Measurements from ENCODE around the gene USP6NL. TPM values are rescaled to one million over a fixed set of nuclear protein-coding genes. Genes with fewer than 3 reads are reported as not detected.

The USP6NL gene
- total and polyA plus RNA-seq, 10 of the 15 experiments (the other 5 are each of a cell fraction or from before 2014, with no cell fraction given), result 4.0 to 27.7 (median 18.2) TPM

DNA sequence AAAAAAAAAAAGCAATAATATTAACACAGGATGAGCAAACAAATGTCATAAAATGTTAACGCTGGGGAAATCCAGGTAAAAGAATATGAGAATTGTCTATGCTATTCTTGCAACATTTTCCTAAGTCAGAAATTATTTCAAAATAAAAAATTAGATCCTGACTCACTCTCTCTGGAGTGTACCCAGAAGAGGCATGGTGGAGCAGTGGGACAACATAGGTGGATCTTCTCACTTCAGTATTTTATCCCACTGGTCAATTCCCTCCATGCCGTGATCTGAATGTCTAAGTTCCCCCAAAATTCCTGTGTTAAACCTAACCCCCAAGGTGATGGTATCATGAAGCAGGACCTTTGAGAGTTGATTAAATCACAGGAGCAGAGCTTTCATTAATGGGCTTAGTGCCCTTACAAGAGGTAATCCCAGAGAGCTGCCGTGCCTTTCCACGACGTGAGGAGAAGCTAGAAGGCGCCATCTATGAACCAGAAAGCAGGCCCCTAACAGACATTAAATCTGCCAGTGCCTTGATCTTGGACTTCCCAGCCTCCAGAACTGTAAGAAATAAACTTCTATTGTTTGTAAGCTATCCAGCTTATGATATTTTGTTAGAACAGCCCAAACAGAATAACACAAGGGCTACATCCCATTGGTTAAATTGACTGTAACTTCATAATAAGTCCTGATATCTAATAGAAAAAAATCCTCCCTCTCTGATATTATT is 35.2 kb downstream of the USP6NL start (continued):
- TF ChIP-seq RELA (IDR thresholded peaks at IDR 0.05; ENCODE audit: borderline replicate concordance, partially characterized antibody) (no peak), BACH1 (IDR thresholded peaks at IDR 0.05; ENCODE audit: borderline replicate concordance) (no peak), NRF1 (conservative IDR thresholded peaks at IDR 0.05; ENCODE audit: low read depth, low read length) (no peak), MXI1 (IDR thresholded peaks at IDR 0.05; ENCODE audit: low read depth, low read length) (no peak), JUND (IDR thresholded peaks at IDR 0.05; ENCODE audit: low read depth, low read length) (no peak), TCF12 (IDR thresholded peaks at IDR 0.05; ENCODE audit: low read depth, low read length) (no peak), IKZF2 (IDR thresholded peaks at IDR 0.05) (no peak), ATF7 (IDR thresholded peaks at IDR 0.05; ENCODE audit: low read depth) (no peak)

DNA sequence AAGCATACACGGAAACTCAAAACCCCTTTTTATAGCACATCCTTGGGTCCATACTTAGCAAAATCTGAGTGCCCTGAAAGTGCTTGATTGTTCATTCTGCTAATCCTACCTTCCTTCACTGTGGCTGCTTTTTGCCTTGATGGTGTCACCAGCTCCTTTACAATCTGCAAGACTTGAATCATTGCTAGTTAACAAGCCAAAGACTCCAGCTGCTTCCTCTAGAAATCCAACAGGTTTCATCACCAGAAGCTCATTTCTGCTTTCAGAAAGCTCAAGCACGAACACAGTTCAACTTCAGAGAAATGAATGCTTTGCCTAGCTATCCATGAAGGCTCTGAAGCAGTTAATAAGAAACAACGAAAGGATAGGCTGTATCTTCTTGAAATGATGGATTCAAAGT is 38.0 kb downstream of the USP6NL start:
- Histone ChIP-seq H3K4me1 (ENCODE audit: control insufficient read depth, insufficient read depth, low read length) (peaks cover 27% of the 10 kb centered on the region), H3K27ac (ENCODE audit: control insufficient read depth, insufficient read depth) (peak overlapping the region; percentile 77), H2AFZ (ENCODE audit: control insufficient read depth, low read depth, low read length) (peak overlapping the region; percentile 35; the same call in 1 of the 2 replicates), H3K4me2 (ENCODE audit: control insufficient read depth, insufficient read depth) (peak overlapping the region; percentile 82), H3K4me3 (peak overlapping the region; percentile 53), H3K36me3 (ENCODE audit: control insufficient read depth in 2 of 2, insufficient read depth in 2 of 2, low read length in 1 of 2) (no peaks in the 10 kb centered on the region; a peak in 1 of 4 replicates), H3K79me2 (ENCODE audit: control insufficient read depth, insufficient read depth, low read length) (peaks cover 92% of the 10 kb centered on the region), H3K9ac (ENCODE audit: control insufficient read depth, insufficient read depth, low read length) (peak overlapping the region; percentile 51), H3K9me3 (replicated peaks; ENCODE audit: control insufficient read depth, insufficient read depth, low read length) (no peaks in the 10 kb centered on the region), H3K27me3 (replicated peaks in 1 of 2; ENCODE audit: control insufficient read depth in 2 of 2, insufficient read depth in 2 of 2, low read length in 1 of 2) (no peaks in the 10 kb centered on the region), H4K20me1 (ENCODE audit: control insufficient read depth, insufficient read depth) (no peaks in the 10 kb centered on the region)
- intact Hi-C loops (cut with micrococcal nuclease; ENCODE audit: unreplicated experiment) (no loop called here), in situ Hi-C loops (cut with MboI) (no loop called here)
- BruUV-seq (replicated peaks), result no TSS peak
- ChIA-PET RAD21 (ENCODE audit: unreplicated experiment) (interaction anchor here (0.6 to 5.6 kb wide), 8 partner anchors 10 to 41 kb away, joined by 3 to 32 read pairs (median 6); no protein-coding TSS in a partner anchor), POLR2A (interaction anchor here (1.1 to 1.3 kb wide), 2 partner anchors 19 to 28 kb away, joined by 3 read pairs; no protein-coding TSS in a partner anchor), SMC1A (ENCODE audit: uncharacterized antibody, unreplicated experiment) (interaction anchor here (0.6 to 3.4 kb wide), 20 partner anchors 8 to 152 kb away, joined by 3 to 26 read pairs (median 4); no protein-coding TSS in a partner anchor), CTCF (interaction anchor here (0.7 to 1.6 kb wide), 7 partner anchors 9 to 58 kb away, joined by 3 to 7 read pairs (median 4); no protein-coding TSS in a partner anchor)
- DNase-seq (ENCODE audit: low read depth, low spot score) (peak; percentile 49), ATAC-seq (peak; percentile 82), FAIRE-seq (peak; percentile 62)
- WGBS (ENCODE audit: insufficient coverage, insufficient replicate concordance, low lambda C conversion rate, missing lambda C conversion rate), result 2% methylated on average over 3 of the region's 3 CpGs
- TF ChIP-seq SPI1 (IDR thresholded peaks at IDR 0.05; ENCODE audit: borderline replicate concordance, insufficient read depth, low read depth, low read length) (peak; percentile 61), ZNF622 (IDR thresholded peaks at IDR 0.05) (no peak), IKZF2 (IDR thresholded peaks at IDR 0.05) (peak; percentile 22 to 23; a peak in 1 of 4 replicates), PAX8 (IDR thresholded peaks at IDR 0.05) (no peak), YBX1 (IDR thresholded peaks at IDR 0.05) (no peak), IRF3 (IDR thresholded peaks at IDR 0.05) (no peak), MTA3 (IDR thresholded peaks at IDR 0.05; ENCODE audit: borderline replicate concordance, low read length) (no peak), ZNF592 (IDR thresholded peaks at IDR 0.05) (no peak), HDAC6 (IDR thresholded peaks at IDR 0.05; ENCODE audit: unreplicated experiment) (no peak), NFIC (IDR thresholded peaks at IDR 0.05; ENCODE audit: low read depth, low read length) (peak; percentile 53; the same call in 1 of the 2 replicates)

All from GM12878 (cell line).